Prostate gland (tissue), 2 donors: ENCODE measurements around the gene NEK7.

ENCODE experiments used
- POLR2A ChIP-seq: fragments of 450-650 bp; IDR thresholded peaks from one replicate; pipeline ENCODE4 v1.6.1; 2016; ENCODE audit warnings: antibody characterized with exemption, mild to moderate bottlenecking
- TF ChIP-seq, protein P1 (sequence below), 4 experiments: fragments of 200-600 bp in 2 of 4; fragments of 450-650 bp in 2 of 4; sonication (generic) in 2 of 4; IDR thresholded peaks; 1 replicate in 3 of 4; 2 replicates in 1 of 4; pipeline ENCODE4 v1.5.1; 2016 to 2019; ENCODE audit warnings: antibody characterized with exemption in 4 of 4, mild to moderate bottlenecking in 2 of 4, moderate library complexity in 2 of 4

DNA sequence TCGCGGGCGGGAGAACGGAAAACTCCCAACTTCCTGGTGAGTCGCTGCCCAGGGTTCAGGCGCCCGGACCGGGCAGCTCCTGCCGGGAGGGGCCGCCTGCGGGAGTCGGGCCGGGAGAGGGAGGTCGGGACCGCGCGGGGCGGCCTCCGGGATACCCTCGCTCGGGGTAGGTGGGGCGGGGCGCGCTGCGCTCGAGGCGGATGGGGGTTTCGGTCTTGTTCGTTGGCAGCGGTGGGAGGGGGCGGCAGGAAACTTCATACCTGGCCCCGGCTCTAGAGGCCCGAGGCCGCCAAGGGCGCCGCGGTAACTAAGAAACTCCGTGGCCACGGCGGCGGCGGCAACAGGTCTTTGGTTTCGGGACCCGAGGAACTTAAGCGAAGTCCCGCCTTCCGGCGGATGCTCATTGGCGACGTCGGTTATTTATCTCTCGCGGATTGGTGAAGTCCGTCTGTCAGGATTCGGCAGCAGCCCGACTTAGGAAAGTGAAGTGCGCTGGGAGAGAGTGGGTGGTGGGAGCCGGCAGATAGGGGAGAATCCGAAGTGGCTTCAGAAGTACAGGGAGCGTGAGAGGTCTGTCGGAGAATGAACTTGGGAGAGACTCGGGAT lies 546 bp downstream of the NEK7 start:
- peak; percentile 90 for TF ChIP-seq POLR2A
- TF ChIP-seq, protein P1, sequence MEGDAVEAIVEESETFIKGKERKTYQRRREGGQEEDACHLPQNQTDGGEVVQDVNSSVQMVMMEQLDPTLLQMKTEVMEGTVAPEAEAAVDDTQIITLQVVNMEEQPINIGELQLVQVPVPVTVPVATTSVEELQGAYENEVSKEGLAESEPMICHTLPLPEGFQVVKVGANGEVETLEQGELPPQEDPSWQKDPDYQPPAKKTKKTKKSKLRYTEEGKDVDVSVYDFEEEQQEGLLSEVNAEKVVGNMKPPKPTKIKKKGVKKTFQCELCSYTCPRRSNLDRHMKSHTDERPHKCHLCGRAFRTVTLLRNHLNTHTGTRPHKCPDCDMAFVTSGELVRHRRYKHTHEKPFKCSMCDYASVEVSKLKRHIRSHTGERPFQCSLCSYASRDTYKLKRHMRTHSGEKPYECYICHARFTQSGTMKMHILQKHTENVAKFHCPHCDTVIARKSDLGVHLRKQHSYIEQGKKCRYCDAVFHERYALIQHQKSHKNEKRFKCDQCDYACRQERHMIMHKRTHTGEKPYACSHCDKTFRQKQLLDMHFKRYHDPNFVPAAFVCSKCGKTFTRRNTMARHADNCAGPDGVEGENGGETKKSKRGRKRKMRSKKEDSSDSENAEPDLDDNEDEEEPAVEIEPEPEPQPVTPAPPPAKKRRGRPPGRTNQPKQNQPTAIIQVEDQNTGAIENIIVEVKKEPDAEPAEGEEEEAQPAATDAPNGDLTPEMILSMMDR (IDR thresholded peaks at IDR 0.05): peak in 2 of 4 experiments; percentile 15 to 20
